Liver (tissue), 3 donors: ENCODE results near the gene MEFV.

ENCODE experiments used
- RAD21 ChIP-seq, 2 donors: IDR thresholded peaks; 2 replicates each; pipeline ENCODE4 v1.6.1; 2016; ENCODE audit warnings: antibody characterized with exemption in 2 of 2, mild to moderate bottlenecking in 2 of 2
- TF ChIP-seq, protein P1 (sequence below): IDR thresholded peaks from 2 replicates; pipeline ENCODE4 v1.6.1; 2016; ENCODE audit warnings: antibody characterized with exemption, mild to moderate bottlenecking
- TF ChIP-seq, protein P2 (sequence below): fragments of 150-350 bp; IDR thresholded peaks from 2 replicates; pipeline ENCODE4 v1.5.1; 2017; ENCODE audit warnings: improper control_type of control experiment, low read depth, low read length; ENCODE audit not compliant: missing input control
- TF ChIP-seq, protein P3 (sequence below): IDR thresholded peaks from 2 replicates; pipeline ENCODE4 v1.6.1; 2016; ENCODE audit warnings: antibody characterized with exemption
- TF ChIP-seq, protein P4 (sequence below): IDR thresholded peaks from 2 replicates; pipeline ENCODE4 v1.6.1; 2016; ENCODE audit warnings: antibody characterized with exemption
- donor health status: healthy.
- donor health status: healthy.

DNA sequence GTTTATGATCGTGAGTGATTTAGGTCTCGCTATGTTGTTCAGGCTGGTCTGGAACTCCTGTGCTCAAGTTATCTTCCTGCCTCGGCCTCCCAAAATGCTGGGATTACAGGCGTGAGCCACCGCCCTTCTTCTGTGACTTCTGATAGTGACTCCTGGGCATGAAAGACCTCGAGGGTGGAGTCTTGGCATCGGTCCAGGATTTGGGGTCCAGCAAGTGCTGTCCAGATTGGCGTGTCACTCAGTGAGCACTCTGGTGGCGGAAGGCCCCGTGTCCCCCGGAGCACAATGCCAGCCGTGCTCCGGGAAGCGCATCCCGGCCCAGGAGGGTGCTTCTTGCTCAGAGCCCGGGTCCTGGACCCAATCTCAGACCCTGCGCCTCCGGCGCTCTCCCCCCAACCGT lies 61.6 kb downstream of the MEFV start:
- TF ChIP-seq, protein P1, sequence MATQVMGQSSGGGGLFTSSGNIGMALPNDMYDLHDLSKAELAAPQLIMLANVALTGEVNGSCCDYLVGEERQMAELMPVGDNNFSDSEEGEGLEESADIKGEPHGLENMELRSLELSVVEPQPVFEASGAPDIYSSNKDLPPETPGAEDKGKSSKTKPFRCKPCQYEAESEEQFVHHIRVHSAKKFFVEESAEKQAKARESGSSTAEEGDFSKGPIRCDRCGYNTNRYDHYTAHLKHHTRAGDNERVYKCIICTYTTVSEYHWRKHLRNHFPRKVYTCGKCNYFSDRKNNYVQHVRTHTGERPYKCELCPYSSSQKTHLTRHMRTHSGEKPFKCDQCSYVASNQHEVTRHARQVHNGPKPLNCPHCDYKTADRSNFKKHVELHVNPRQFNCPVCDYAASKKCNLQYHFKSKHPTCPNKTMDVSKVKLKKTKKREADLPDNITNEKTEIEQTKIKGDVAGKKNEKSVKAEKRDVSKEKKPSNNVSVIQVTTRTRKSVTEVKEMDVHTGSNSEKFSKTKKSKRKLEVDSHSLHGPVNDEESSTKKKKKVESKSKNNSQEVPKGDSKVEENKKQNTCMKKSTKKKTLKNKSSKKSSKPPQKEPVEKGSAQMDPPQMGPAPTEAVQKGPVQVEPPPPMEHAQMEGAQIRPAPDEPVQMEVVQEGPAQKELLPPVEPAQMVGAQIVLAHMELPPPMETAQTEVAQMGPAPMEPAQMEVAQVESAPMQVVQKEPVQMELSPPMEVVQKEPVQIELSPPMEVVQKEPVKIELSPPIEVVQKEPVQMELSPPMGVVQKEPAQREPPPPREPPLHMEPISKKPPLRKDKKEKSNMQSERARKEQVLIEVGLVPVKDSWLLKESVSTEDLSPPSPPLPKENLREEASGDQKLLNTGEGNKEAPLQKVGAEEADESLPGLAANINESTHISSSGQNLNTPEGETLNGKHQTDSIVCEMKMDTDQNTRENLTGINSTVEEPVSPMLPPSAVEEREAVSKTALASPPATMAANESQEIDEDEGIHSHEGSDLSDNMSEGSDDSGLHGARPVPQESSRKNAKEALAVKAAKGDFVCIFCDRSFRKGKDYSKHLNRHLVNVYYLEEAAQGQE = no peak
- TF ChIP-seq, protein P2, sequence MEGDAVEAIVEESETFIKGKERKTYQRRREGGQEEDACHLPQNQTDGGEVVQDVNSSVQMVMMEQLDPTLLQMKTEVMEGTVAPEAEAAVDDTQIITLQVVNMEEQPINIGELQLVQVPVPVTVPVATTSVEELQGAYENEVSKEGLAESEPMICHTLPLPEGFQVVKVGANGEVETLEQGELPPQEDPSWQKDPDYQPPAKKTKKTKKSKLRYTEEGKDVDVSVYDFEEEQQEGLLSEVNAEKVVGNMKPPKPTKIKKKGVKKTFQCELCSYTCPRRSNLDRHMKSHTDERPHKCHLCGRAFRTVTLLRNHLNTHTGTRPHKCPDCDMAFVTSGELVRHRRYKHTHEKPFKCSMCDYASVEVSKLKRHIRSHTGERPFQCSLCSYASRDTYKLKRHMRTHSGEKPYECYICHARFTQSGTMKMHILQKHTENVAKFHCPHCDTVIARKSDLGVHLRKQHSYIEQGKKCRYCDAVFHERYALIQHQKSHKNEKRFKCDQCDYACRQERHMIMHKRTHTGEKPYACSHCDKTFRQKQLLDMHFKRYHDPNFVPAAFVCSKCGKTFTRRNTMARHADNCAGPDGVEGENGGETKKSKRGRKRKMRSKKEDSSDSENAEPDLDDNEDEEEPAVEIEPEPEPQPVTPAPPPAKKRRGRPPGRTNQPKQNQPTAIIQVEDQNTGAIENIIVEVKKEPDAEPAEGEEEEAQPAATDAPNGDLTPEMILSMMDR = no peak
- no peak for TF ChIP-seq RAD21 (IDR thresholded peaks at IDR 0.05)
- TF ChIP-seq, protein P3, sequence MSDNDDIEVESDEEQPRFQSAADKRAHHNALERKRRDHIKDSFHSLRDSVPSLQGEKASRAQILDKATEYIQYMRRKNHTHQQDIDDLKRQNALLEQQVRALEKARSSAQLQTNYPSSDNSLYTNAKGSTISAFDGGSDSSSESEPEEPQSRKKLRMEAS = no peak
- TF ChIP-seq, protein P4, sequence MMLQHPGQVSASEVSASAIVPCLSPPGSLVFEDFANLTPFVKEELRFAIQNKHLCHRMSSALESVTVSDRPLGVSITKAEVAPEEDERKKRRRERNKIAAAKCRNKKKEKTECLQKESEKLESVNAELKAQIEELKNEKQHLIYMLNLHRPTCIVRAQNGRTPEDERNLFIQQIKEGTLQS = no peak
